ENCODE measurements around the gene PMPCB.

Gene PMPCB

GRCh38 chr7:103314852-103315251 is 17.6 kb downstream of the PMPCB start:
- Histone ChIP-seq H3K9ac (ENCODE audit: low read depth, low read length, poor library complexity, severe bottlenecking) (no peak overlapping the region), H3K4me2 (ENCODE audit: low read depth, low read length, poor library complexity, severe bottlenecking) (no peak overlapping the region), H3K27me3 (ENCODE audit: insufficient read depth, low read length, poor library complexity, severe bottlenecking) (no peaks in the 10 kb centered on the region), H3K79me2 (ENCODE audit: insufficient read depth, low read length) (no peaks in the 10 kb centered on the region; the same call in 1 of the 2 replicates), H3K4me3 (ENCODE audit: low read length, poor library complexity, severe bottlenecking) (no peak overlapping the region), H3F3A (ENCODE audit: low read depth) (0 out of 2 replicates have a peak, but pooled peaks cover 4% of the 10 kb centered on the region), H3K36me3 (ENCODE audit: insufficient read depth, low read length) (peaks cover 98% of the 10 kb centered on the region), H2AFZ (ENCODE audit: low read length) (no peak overlapping the region), H3K9me3 (ENCODE audit: insufficient read depth, low read depth, low read length) (no peaks in the 10 kb centered on the region), H3K9me2 (replicated peaks; ENCODE audit: low read depth, low read length) (no peaks in the 10 kb centered on the region), H4K20me1 (ENCODE audit: insufficient read depth, low read length, poor library complexity, severe bottlenecking) (no peaks in the 10 kb centered on the region), H3K4me1 (ENCODE audit: insufficient read depth, low read length, poor library complexity, severe bottlenecking) (no peaks in the 10 kb centered on the region)
- TF ChIP-seq EZH2phosphoT487 (IDR thresholded peaks at IDR 0.05; ENCODE audit: borderline replicate concordance) (no peak), CTCF (conservative IDR thresholded peaks at IDR 0.05; ENCODE audit: low read length) (no peak)

GRCh38 chr7:103316380-103316941 is 19.2 kb downstream of the PMPCB start:
- H3K27me3 ChIP-seq (ENCODE audit: insufficient read depth, low read length, poor library complexity, severe bottlenecking), result no peaks in the 10 kb centered on the region
- H3K9me3 ChIP-seq (ENCODE audit: insufficient read depth, low read depth, low read length), result no peaks in the 10 kb centered on the region
- H2AFZ ChIP-seq (ENCODE audit: low read length), result no peak overlapping the region
- TF ChIP-seq CTCF (conservative IDR thresholded peaks at IDR 0.05; ENCODE audit: low read length) (no peak), EZH2phosphoT487 (IDR thresholded peaks at IDR 0.05; ENCODE audit: borderline replicate concordance) (no peak)
- no peak overlapping the region for H3K4me2 ChIP-seq (ENCODE audit: low read depth, low read length, poor library complexity, severe bottlenecking)
- H3K9ac ChIP-seq (ENCODE audit: low read depth, low read length, poor library complexity, severe bottlenecking), result no peak overlapping the region
- H4K20me1 ChIP-seq (ENCODE audit: insufficient read depth, low read length, poor library complexity, severe bottlenecking), result no peaks in the 10 kb centered on the region
- no peak overlapping the region for H3K4me3 ChIP-seq (ENCODE audit: low read length, poor library complexity, severe bottlenecking)
- peaks cover 96% of the 10 kb centered on the region for H3K36me3 ChIP-seq (ENCODE audit: insufficient read depth, low read length)
- H3K4me1 ChIP-seq (ENCODE audit: insufficient read depth, low read length, poor library complexity, severe bottlenecking), result no peaks in the 10 kb centered on the region
- no peaks in the 10 kb centered on the region for H3K79me2 ChIP-seq (ENCODE audit: insufficient read depth, low read length)
- no peaks in the 10 kb centered on the region for H3K9me2 ChIP-seq (replicated peaks; ENCODE audit: low read depth, low read length)
- H3F3A ChIP-seq (ENCODE audit: low read depth), result 0 out of 2 replicates have a peak, but pooled peaks cover 4% of the 10 kb centered on the region

- no peak for TF ChIP-seq EZH2phosphoT487 (IDR thresholded peaks at IDR 0.05; ENCODE audit: borderline replicate concordance)
- no peak for TF ChIP-seq CTCF (conservative IDR thresholded peaks at IDR 0.05; ENCODE audit: low read length)
- no peaks in the 10 kb centered on the region for H3K9me3 ChIP-seq (ENCODE audit: insufficient read depth, low read depth, low read length)
- no peak overlapping the region for H3K9ac ChIP-seq (ENCODE audit: low read depth, low read length, poor library complexity, severe bottlenecking)
- H3K9me2 ChIP-seq (replicated peaks; ENCODE audit: low read depth, low read length), result no peaks in the 10 kb centered on the region
- no peaks in the 10 kb centered on the region for H3K27me3 ChIP-seq (ENCODE audit: insufficient read depth, low read length, poor library complexity, severe bottlenecking)
- no peak overlapping the region for H3K4me3 ChIP-seq (ENCODE audit: low read length, poor library complexity, severe bottlenecking)
- H3K4me2 ChIP-seq (ENCODE audit: low read depth, low read length, poor library complexity, severe bottlenecking), result no peak overlapping the region
- H3K79me2 ChIP-seq (ENCODE audit: insufficient read depth, low read length), result no peaks in the 10 kb centered on the region
- no peaks in the 10 kb centered on the region for H3K4me1 ChIP-seq (ENCODE audit: insufficient read depth, low read length, poor library complexity, severe bottlenecking)
- H2AFZ ChIP-seq (ENCODE audit: low read length), result no peak overlapping the region
- no peaks in the 10 kb centered on the region for H4K20me1 ChIP-seq (ENCODE audit: insufficient read depth, low read length, poor library complexity, severe bottlenecking)
- peaks cover 95% of the 10 kb centered on the region for H3K36me3 ChIP-seq (ENCODE audit: insufficient read depth, low read length)
- 0 out of 2 replicates have a peak, but pooled peaks cover 4% of the 10 kb centered on the region for H3F3A ChIP-seq (ENCODE audit: low read depth)
Measured at GRCh38 chr7:103317009-103317408, 19.8 kb downstream of the PMPCB start.
